COLO668 (cell line): ENCODE data around the gene JMY.

ENCODE experiments used
- DNase-seq: peaks from one replicate; lab custom pipeline; 2025; ENCODE audit not compliant: unreplicated experiment; lab: John Stamatoyannopoulos, UW

The JMY gene, protein sequence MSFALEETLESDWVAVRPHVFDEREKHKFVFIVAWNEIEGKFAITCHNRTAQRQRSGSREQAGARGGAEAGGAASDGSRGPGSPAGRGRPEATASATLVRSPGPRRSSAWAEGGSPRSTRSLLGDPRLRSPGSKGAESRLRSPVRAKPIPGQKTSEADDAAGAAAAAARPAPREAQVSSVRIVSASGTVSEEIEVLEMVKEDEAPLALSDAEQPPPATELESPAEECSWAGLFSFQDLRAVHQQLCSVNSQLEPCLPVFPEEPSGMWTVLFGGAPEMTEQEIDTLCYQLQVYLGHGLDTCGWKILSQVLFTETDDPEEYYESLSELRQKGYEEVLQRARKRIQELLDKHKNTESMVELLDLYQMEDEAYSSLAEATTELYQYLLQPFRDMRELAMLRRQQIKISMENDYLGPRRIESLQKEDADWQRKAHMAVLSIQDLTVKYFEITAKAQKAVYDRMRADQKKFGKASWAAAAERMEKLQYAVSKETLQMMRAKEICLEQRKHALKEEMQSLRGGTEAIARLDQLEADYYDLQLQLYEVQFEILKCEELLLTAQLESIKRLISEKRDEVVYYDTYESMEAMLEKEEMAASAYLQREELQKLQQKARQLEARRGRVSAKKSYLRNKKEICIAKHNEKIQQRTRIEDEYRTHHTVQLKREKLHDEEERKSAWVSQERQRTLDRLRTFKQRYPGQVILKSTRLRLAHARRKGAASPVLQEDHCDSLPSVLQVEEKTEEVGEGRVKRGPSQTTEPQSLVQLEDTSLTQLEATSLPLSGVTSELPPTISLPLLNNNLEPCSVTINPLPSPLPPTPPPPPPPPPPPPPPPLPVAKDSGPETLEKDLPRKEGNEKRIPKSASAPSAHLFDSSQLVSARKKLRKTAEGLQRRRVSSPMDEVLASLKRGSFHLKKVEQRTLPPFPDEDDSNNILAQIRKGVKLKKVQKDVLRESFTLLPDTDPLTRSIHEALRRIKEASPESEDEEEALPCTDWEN

GRCh38 chr5:79235634-79236361 is at the start of gene JMY:
TSS of gene JMY (plus strand) at chr5:79236131. CDS start at chr5:79236651, 520 bp downstream.
- peak; percentile 91 for DNase-seq

GRCh38 chr5:79186455-79186854 is 49.5 kb upstream of the JMY start:
- no peak for DNase-seq

DNA sequence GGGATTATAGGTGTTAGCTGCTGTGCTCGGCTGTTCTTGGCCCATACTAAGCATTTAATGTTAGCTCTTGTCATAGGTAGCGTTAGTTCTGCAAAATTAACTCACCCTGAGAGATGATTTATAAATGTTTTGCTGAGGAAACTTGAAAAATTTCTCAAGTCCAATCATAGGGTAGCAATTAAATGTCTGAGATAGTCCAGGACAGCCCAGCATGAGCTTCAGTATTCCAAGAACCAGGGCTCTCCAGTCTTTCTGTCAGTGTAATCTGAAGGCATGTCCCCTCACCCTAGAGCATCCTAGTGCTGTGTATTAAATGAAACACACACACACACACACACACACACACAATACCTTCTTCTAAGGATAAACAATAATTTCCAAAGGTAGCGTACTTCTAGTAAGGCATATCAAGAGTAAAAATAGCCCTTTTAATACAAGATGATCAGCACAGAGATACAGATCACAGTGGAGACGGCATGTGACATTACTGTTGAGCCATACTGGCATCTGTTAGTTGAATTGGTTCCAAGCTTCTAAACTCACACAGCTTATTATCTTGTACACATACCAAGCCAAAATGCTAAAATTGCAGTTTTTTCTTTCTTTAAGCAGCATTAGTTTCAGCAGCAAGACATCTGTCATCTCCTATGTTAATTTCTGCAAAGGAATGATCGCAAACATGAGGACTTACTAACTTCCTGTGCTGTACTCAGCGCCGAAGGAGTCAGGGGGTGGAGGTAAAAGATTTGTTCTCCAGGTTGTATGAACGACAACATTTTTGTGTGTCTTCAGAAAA is 46.3 kb upstream of the JMY start:
- DNase-seq = no peak

DNA sequence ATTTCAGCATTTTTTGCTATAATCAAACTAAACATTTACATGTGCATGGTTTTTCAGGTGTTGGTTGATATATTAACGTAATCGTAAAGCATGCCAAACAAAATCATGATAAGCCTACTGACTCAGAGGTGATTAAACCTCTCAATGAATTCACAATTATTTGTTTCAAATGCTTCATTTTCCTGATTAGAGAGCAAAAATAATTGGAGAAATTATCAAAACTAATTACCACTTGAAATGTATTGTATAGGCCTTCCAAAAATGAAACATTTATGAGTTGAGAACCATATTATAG is 45.7 kb upstream of the JMY start:
- no peak for DNase-seq

GRCh38 chr5:79191457-79191856 is 44.5 kb upstream of the JMY start:
- DNase-seq = no peak

DNA sequence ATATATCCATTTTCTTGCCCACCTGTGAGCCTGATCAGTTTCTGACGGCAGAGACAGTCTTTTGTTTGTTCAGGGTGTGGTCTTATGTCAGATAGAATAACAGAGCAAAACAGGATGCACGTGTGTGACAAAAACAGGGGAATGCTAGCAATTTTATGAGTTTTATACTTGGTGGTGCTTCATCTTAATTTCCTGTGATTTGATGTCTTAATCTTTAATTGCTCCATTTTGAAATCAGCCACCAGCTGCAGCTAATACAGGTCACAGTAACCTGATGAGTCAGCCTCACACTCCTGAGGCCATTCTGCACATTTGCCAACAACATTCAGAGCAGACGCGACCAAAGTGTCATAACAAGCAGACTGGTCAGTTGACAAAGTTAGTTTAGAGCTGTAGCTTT is 42.3 kb upstream of the JMY start:
- DNase-seq = peak; percentile 4

DNA sequence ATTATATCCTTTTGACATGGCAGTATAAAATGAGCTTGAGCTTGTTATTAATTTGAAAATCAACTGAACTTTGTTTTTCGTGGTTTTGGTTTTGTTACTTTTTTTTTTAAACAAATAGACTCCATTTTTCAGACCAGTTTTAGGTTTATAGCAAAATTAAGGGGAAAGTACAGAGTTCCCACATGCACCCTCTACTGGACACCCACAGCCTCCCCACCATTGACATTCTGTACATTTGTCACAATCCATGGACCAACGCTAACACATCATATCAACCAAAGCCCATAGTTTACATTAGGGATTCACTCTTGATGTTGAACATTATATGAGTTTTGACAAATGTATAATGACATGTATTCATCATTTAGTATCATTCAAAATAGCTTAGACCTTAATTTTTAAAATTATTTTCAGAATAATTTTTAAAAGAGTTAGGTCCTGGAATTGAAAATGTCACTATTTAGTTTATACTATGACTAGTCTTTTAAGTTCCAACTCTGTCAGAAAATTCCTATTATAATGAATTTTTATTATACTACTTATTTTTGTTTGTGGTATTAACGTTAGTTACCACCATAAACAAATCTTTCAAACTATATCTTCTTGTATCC is 35.3 kb upstream of the JMY start:
- DNase-seq = no peak

- DNase-seq = no peak
Measured at GRCh38 chr5:79201206-79201605, 34.7 kb upstream of the JMY start.

DNA sequence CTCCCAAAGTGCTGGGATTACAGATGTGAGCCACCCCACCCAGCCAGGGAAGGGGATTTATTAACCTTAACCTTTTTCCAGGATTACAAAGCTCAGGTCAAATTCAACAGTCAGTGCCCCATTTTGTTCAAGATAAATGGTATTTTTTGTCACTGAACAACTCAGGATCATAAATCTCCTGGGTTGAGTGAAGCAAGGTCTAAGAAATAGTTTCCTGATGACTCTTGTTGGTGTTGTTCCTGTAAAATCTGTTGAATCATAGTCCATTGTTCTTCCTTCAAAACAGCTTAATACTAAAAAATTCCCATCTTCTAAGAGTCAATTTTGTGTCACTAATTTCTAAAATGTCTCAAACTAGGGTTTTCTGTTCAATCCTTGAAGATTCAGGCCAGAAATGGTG is 33.9 kb upstream of the JMY start:
- no peak for DNase-seq

DNA sequence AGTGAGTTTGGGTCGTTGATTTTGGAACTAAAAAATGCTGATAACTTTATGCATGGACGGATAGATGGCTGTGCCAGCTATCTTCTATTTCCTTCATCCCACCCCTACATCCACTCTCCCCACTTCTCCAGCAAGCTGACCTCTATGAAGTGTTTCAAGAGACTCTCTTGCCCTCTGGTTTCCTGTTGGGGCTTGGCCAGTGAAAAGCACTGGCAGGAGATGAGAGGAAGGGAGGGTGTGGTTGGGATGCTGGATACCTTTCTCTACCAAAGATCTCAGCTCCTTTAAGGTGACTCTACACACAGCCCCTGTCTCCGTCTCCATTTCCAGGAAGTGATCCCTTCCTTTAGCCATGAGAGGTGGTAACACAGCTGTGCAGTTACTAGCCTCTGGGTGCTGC is 30.0 kb upstream of the JMY start:
- DNase-seq = no peak

- no peak for DNase-seq
Measured at GRCh38 chr5:79206541-79206940, 29.4 kb upstream of the JMY start.

DNA sequence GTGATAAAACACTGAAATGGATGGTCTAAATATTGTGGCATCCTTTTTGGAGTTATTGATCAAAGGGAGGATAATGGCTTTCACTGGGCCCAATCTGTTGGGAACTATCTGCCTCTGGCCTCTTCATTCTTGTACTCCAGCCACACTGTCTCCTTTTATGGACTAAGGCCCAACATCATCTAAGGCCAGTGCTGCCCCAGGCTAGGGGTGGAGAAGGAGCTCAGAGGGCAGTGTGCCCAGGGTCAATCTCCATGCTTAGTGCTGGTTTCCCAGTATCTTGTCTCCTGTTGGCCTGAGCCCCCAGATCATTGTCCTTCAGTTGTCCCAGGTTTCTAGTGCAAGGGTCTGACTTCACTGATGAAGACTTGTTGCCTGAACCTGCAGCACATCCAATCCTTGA is 26.4 kb upstream of the JMY start:
- DNase-seq = no peak

- no peak for DNase-seq
Measured at GRCh38 chr5:79224286-79224984, 11.5 kb upstream of the JMY start.

- DNase-seq = no peak
Measured at GRCh38 chr5:79225026-79225425, 10.9 kb upstream of the JMY start.

DNA sequence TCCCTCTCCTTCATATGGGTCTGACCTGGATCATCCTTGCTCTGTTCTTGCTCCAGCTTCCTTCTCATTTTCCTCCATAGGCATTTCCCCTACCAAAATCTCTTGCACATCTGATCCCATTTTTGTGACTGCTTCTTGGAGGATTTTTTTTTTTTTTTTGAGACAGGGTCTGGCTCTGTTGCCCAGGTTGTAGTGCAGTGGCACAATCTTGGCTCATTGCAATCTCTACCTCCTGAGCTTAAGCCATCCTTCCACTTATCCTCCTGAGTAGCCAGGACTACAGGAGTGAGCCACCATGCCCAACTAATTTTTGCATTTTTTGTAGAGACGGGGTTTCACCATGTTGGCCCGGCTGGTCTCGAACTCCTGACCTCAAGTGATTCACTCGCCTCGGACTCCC is 10.5 kb upstream of the JMY start:
- DNase-seq = no peak

GRCh38 chr5:79227484-79228025 is 8.4 kb upstream of the JMY start:
- no peak for DNase-seq

DNA sequence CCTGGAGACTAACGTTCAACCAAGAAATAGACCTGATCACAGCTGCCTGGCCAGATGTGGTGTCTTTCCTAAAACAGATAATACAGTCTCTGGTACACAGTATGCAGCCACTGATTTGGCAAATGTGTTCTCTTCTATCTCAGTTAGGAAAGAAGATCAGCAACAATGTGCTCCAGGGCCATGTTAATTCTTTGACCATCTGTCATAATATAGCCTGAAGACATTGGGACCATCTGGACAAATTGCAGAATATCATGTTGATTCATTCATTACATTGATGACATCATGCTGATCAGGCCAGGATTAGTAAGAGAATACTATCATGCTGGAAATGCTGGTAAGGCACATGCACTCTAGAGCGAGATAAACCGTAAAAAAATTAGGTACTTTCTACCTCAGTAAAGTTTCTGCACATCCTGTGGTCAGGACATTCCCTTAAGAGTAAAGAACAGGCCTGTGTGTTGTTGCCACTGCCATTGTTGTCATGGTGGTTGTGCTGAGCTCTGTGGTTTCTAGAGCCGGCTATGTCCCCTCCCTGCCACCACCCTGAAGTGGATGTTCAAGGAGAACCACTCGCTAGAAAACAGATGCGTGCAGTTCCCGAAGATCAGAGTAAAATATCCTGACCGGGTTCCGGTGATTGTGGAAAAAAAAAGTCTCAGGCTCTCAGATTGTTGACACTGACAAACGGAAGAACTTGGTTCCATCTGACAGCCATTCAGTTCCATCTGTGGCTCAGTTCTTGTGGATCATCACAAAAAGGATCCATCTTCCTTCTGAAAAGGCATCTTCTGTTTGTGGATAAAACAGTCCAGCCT is 6.4 kb upstream of the JMY start:
- DNase-seq = no peak

- no peak for DNase-seq
Measured at GRCh38 chr5:79235261-79235633, 684 bp upstream of the JMY start.
